SW 1271 (cell line): ENCODE data around the gene WWOX.
"Not testable (repeated sequence)": the region's sequence is repeated elsewhere in the genome, so short reads cannot be mapped to it uniquely, and the experiment has no call there.

Source experiments
- DNase-seq, 2 experiments: peaks; one replicate each; lab custom pipeline; 2025; lab: John Stamatoyannopoulos, UW

The WWOX gene

DNA sequence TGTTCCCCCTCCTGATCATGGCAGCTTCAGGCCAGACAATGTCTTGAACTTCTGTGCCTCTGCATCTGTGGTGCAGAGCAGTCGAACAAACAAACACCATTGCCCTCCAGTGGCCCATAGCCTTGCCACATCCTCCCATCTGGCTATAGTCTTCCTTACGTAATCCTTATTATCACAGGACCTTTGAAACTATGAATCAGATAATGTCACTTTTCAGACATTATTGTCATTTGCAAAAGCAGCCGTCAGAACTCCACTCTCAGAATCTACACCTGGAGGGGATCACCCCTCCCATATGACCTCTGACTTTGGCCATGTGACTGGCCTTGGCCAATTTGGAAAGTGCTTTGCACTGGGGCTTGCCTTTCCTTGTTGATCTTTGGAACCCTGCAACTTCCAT is 1113.8 kb downstream of the WWOX start:
- DNase-seq = no peak

DNA sequence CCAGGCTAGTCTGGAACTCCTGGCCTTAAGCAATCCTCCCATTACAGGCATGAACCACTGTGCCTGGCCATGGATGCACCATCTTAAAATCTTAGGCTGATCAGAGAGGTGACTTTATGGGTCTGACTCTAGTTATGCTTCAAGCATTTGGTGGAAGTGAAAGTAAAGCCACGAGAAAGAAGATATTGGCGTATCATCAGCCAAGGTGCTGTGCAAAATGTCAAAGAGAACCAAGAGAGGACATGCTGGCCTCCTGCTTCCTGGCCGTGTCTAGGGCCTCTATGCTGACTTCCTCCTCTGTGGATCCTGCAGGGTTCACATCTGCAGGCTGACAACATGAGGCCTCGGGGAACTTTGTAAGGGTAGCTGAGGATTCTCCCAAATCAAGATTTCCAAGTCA is 1115.8 kb downstream of the WWOX start:
- DNase-seq = no peak

DNA sequence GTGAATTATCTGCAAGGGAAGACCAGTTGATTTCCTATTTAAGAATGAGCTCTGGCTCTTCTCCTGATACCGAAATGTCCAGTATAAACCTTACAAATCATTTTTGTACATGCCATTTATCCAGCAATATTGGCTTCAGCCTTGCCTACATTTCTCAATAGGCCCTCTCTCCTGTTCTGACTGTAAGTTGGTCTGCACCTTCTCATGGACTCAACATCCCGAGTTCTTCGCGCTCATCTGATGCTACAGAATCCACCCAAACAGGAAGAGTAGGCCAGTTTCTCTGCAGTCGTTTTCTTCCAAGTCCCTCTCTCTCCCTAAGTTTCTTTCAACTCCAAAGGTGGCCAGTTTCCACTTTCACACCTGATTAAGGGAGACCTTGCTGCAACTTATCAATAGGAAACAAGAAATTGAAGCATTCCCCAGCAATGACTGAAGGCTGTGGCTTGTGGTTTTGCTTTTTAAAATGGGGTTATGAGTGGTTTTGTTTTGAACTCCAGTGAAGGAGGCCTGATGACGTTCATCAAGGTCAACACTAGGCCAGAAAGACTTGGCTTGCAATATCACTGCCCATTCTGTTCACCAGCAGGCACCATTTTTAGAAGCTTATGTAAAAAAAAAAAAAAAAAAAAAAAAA is 1118.0 kb downstream of the WWOX start:
- DNase-seq = no peak

DNA sequence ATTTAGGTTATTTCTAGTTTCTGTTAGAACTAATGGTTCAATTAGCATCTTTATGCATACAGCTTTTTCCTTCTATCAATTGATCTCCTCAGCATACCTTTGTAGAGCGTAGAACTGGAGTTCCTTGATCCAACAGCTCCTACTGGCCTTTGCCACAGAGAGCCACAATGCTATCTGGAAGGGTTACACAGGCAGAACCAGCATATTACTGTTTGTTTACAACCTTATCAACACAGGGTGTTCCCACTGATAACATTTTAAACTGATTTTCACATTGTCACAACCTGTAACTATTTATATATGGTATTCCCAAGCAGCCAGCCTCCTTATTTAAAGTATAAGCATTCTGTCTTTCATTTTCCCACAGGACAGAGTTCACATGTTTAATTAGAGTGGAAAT is 1118.9 kb downstream of the WWOX start:
- no peak for DNase-seq

DNA sequence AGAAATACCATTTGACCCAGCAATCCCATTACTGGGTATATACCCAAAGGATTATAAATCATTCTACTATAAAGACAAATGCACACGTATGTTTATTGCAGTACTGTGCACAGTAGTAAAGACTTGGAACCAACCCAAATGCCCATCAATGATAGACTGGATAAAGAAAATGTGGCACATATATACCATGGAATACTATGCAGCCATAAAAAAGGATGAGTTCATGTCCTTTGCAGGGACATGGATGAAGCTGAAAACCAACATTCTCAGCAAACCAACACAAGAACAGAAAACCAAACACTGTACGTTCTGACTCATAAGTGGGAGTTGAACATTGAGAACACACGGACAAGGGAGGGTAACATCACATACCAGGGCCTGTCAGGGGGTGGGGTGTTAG is 1126.5 kb downstream of the WWOX start:
- DNase-seq = not testable (repeated sequence)

DNA sequence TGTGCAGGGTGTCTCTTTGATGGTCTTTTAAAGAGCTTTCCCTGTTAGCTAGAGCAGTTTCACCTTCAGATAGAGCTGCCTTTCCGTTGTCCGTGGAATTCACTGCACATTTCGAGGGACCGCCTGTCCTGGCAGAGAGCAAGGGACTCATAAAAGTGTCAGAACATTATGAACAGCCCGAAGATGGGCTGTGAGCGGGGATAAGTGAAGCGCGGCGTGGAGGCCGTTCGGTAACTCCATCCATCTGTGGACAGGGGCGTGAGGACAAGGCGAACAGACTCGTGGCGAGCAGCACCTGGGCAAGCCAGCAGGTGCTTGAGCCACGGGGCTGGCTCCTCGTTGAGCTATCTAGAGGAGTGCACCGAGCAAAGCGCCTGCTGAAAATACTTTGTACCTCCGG is 1129.9 kb downstream of the WWOX start:
- DNase-seq = no peak

DNA sequence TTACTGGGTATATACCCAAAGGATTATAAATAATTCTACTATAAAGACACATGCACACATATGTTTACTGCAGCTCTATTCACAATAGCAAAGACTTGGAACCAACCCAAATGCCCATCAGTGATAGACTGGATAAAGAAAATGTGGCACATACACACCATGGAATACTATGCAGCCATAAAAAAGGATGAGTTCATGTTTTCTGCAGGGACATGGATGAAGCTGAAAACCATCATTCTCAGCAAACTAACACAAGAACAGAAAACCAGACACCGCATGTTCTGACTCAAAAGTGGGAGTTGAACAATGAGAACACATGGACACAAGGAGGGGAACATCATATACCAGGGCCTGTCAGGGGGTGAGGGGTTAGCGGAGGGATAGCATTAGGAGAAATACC is 1146.2 kb downstream of the WWOX start:
- not testable (repeated sequence) for DNase-seq

DNA sequence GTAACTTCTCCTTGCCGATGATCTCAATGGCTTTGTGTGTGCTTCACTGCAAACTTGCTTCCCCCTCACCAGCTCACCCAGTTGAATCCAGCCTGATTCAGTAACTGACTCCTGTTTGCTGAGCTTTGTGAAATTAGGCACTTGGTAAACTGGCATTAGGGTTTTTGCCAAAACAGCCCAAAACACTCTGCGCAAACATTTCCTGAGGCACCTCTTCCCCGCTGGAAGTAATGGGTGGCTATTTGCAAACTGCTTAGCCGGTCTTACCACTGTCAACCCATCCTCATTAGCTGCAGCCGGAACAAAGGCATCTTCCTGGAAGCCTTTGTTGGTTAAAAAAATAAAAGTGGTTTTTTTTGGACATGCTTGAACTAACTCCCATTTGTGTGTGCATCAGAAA is 1147.9 kb downstream of the WWOX start:
- no peak for DNase-seq

DNA sequence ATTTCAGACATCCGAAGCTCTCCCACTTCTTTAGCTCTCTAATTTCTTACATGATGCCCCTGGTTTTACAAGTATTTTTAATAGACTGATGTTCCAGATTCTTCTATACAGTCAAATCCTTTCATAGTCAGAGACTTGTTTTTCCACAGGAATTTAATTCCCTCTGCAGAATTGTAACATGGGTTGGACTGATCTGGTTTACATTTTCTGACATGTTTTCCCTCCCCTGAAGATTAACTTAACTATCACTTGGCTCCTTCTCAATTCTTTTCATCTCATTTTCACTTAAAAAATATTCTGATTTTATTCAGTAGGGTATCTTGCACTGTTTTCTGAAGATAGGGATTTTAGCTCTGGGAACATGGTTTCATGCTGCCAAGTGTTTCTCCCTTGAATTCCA is 1148.9 kb downstream of the WWOX start:
- DNase-seq = no peak

DNA sequence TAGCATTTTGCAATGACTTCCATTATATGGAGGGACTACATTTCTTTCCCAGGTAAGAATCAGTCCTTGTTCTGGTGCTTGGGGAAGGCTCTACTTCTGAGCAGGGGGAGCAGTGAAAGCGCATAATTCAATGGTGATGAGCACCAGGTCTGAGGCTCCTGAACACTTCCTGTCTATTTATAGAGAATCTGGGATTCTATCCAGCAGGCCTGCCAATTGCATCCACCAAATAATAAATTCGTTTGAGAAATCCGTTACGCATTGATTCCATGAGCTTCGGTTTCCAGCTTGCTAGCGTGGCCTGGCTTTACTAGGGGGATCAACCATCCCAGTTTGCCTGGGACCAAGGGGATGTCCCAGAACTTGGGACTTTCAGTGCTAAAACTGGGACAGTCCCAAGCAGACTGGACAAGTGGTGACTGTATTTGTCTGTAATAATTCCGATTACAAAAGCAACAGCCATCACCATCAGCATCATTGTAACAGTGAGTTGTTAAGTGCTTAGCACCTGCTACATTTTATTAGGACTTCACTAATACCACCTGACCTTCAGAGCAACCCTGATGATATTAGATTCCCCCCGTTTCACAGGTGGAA is 1151.1 kb downstream of the WWOX start:
- no peak for DNase-seq

DNA sequence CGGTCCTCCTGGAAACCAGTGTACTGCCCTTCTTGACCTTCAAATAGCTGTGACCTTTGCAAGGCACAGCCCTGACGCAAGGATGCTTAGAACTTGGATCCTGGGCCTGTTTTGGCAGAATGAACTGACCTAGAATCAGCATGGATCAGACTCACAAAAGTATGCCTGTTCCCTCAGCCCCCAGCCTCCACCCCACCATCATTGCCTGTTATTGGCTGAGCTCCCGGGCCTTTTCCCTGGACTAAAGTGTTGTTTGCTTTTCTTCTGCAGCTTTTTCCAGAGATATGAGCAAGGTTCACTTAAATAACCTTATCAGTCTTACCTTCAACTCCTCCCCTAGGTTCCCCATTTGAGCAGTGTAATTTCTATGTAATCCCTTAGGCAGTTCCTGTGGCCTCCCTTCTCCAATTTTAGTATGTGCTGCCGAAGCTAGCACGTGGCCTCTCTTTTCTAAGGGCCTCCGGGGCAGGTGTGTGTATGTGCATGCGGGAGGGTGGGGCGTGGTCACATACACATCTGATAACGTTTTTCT is 1153.7 kb downstream of the WWOX start:
- DNase-seq = no peak

DNA sequence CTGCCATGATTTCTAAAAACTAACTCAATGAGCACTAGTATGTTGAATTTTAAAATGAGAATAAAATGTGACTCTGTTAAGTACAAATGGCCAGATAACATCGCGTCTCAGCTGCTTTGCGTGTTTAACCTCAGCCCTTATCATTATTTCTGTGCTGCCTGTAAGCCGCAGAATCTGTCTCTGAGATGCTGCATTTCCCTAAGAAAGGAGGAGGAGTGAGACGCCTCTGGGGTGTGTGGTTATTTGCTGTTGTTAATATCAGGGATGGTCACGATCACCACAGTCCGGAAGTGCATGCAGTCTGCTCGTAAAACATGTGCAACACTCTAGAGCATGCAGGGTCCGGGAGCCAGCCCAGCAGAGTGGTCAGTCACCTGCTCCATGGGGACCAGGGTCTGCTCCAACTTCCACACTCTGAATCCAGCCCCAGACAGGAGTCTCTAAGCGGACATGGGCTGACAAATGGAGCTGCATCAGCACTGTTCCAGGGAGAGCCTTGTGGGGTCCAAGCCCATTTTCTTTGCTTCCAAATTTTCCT is 1158.6 kb downstream of the WWOX start:
- DNase-seq = no peak

DNA sequence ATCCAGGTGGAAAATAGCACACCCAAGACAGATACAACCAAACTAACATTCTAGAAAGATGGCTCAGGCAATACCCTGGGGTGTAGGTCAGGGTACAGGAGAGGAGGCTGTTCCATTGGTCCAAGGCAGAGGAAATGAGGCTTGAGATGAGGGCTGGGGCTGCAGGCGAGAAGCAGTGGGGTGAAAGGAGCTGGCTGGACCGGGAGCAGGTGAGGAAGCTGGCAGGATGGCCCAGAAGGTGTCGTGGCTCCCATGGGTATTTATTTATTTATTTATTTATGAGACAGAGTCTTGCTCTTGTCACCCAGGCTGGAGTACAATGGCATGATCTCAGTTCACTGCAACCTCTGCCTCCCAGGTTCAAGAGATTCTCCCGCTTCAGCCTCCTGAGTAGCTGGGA is 1161.4 kb downstream of the WWOX start:
- DNase-seq = not testable (repeated sequence)

DNA sequence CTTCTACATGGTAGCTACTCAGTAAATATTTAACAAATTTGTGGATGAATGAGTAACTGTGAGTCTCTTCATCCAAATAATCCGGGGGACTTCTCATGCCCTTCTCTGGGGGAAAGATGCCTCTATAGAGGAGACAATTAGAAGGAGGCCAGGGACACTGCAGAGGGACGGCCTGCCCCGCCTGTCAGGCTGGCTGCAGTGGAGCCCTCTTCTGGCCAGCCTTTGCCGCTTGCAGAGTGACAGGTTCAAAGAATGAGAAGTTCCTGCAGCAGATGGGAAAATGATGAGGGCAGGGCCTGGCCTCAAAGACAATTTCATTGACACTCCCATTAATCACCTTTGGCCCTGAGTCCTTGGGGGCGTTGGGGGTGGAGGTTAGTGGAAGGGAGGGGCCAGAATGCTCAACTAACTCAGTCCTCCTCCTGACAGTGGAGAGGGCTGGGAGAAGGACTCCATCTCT is 1162.1 kb downstream of the WWOX start:
- DNase-seq = no peak

DNA sequence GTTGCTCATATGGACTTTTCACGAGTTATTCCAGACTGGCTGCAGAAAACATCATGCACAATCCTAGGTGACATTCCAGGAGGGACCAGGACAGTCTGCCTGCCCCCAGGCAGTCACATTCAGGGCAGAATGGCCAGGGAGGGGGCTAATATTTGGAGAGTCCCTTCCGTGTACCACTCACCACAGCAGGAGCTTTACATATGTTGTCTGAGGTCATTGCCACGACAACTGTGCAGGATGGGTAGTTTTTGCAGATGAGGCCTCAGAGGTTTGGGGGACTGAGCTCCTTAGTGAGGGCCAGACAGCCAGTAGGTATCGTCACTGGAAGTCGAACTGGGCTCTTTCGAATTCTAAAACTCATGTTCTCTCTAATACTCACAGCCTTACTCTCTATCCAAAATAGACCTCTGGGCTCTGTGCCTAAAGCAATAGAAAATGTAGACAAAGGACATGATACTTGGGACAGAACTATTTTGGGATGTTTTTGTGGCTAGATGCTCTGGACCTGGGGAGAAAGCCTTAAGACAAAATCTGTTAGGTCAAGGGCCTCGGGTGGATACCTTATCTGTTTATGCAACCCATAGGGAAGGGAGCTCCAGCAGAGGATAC is 1162.6 kb downstream of the WWOX start:
- DNase-seq = no peak
